HG03060 (cell line): ENCODE data around the gene MORF4L1.
"Not testable (repeated sequence)": the region's sequence is repeated elsewhere in the genome, so short reads cannot be mapped to it uniquely, and the experiment has no call there.

Experiments used
- ATAC-seq: cut with Tn5 transposase; IDR thresholded peaks from one replicate; pipeline ENCODE4 v1.9.1; 2021; ENCODE audit warnings: low read depth, moderate number of reproducible peaks; ENCODE audit not compliant: unreplicated experiment

MORF4L1 gene

GRCh38 chr15:78855746-78856145 is 16.9 kb upstream of the MORF4L1 start:
- ATAC-seq: no peak

- peak; percentile 43 for ATAC-seq
Observed at GRCh38 chr15:78859971-78860719, 12.5 kb upstream of the MORF4L1 start.

- not testable (repeated sequence) for ATAC-seq
Observed at GRCh38 chr15:78865585-78865984, 7.1 kb upstream of the MORF4L1 start.

GRCh38 chr15:78866031-78866430 is 6.7 kb upstream of the MORF4L1 start:
- ATAC-seq: not testable (repeated sequence)

GRCh38 chr15:78866803-78867202 is 5.9 kb upstream of the MORF4L1 start:
- ATAC-seq: no peak

GRCh38 chr15:78868366-78868765 is 4.3 kb upstream of the MORF4L1 start:
- no peak for ATAC-seq

GRCh38 chr15:78871483-78872127 is 1.1 kb upstream of the MORF4L1 start:
- ATAC-seq: not testable (repeated sequence)

GRCh38 chr15:78872972-78873792 is 492 bp downstream of the MORF4L1 start:
- ATAC-seq: no peak

- ATAC-seq: no peak
Observed at GRCh38 chr15:78873793-78874765, 1.4 kb downstream of the MORF4L1 start.

GRCh38 chr15:78875107-78875914 is 2.6 kb downstream of the MORF4L1 start:
- no peak for ATAC-seq

- ATAC-seq: not testable (repeated sequence)
Observed at GRCh38 chr15:78876954-78877353, 4.3 kb downstream of the MORF4L1 start.

GRCh38 chr15:78878356-78878755 is 5.7 kb downstream of the MORF4L1 start:
- ATAC-seq: no peak

GRCh38 chr15:78879517-78880241 is 7.0 kb downstream of the MORF4L1 start:
- no peak for ATAC-seq

GRCh38 chr15:78880242-78880533 is 7.5 kb downstream of the MORF4L1 start:
- ATAC-seq: no peak

- no peak for ATAC-seq
Observed at GRCh38 chr15:78880813-78881212, 8.1 kb downstream of the MORF4L1 start.

- no peak for ATAC-seq
Observed at GRCh38 chr15:78881681-78882080, 9.0 kb downstream of the MORF4L1 start.

GRCh38 chr15:78889000-78889399 is 16.3 kb downstream of the MORF4L1 start:
- ATAC-seq: no peak

GRCh38 chr15:78893538-78893937 is 20.8 kb downstream of the MORF4L1 start:
- no peak for ATAC-seq

- no peak for ATAC-seq
Observed at GRCh38 chr15:78895471-78895870, 22.8 kb downstream of the MORF4L1 start.
